Measurements from ENCODE around the gene SIX2.

DNA sequence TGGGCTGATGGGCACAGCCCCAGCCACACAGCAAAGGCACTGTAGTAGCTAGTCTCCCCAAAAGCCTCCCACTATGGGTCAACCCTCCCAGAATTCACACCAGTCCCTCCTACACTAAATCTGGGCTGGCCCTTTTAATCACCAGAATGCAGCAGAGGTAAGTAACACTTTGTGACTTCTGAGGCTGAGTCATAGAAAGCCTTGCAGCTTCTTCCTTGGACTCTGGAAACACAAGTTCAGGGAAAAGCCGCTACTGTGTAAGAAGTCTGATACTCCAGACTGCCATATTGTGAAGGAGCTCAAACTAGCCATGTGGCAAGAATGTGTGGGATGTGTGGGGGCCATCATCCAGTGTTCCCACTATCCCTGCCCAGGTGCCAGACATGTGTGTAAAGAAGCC is 19.0 kb upstream of the SIX2 start:
- TF ChIP-seq POLR2AphosphoS5 (IDR thresholded peaks at IDR 0.05; ENCODE audit: low read depth, low read length) = no peak
- TF ChIP-seq POLR2A (IDR thresholded peaks at IDR 0.05; ENCODE audit: low read depth, low read length) = no peak
- no peak for TF ChIP-seq SPI1 (IDR thresholded peaks at IDR 0.05; ENCODE audit: low read depth, low read length)
- no peak for TF ChIP-seq PAX5 (IDR thresholded peaks at IDR 0.05; ENCODE audit: insufficient read depth, low read length, severe bottlenecking)
